22Rv1 (cell line): Measurements from ENCODE around the gene YBX1.

ENCODE experiments used
- H3K27ac ChIP-seq: fragments of 450-650 bp; 2 replicates; pipeline ENCODE4 v1.5.1; 2017
- ZFX ChIP-seq: fragments of 450-650 bp; IDR thresholded peaks from 2 replicates; pipeline ENCODE4 v1.6.1; 2017; ENCODE audit warnings: antibody characterized with exemption, borderline replicate concordance
- TF ChIP-seq, protein P1 (sequence below): fragments of 450-650 bp; IDR thresholded peaks from 2 replicates; pipeline ENCODE4 v1.5.1; 2017; ENCODE audit warnings: mild to moderate bottlenecking

YBX1 gene

GRCh38 chr1:42739753-42740700, 57.8 kb downstream of the YBX1 start, which contains the start of gene CLDN19:
Gene CLDN19 (minus strand): TSS chr1:42740236. CDS start chr1:42740063, 173 bp downstream.
- no peak for TF ChIP-seq ZFX
- TF ChIP-seq, protein P1, sequence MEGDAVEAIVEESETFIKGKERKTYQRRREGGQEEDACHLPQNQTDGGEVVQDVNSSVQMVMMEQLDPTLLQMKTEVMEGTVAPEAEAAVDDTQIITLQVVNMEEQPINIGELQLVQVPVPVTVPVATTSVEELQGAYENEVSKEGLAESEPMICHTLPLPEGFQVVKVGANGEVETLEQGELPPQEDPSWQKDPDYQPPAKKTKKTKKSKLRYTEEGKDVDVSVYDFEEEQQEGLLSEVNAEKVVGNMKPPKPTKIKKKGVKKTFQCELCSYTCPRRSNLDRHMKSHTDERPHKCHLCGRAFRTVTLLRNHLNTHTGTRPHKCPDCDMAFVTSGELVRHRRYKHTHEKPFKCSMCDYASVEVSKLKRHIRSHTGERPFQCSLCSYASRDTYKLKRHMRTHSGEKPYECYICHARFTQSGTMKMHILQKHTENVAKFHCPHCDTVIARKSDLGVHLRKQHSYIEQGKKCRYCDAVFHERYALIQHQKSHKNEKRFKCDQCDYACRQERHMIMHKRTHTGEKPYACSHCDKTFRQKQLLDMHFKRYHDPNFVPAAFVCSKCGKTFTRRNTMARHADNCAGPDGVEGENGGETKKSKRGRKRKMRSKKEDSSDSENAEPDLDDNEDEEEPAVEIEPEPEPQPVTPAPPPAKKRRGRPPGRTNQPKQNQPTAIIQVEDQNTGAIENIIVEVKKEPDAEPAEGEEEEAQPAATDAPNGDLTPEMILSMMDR, result no peak
- no peak within 1 kb of the TSS for H3K27ac ChIP-seq

- no peak for TF ChIP-seq ZFX
- TF ChIP-seq, protein P1, result no peak
- H3K27ac ChIP-seq, result no peak overlapping the region
Observed at GRCh38 chr1:42740851-42741580, 58.8 kb downstream of the YBX1 start.

DNA sequence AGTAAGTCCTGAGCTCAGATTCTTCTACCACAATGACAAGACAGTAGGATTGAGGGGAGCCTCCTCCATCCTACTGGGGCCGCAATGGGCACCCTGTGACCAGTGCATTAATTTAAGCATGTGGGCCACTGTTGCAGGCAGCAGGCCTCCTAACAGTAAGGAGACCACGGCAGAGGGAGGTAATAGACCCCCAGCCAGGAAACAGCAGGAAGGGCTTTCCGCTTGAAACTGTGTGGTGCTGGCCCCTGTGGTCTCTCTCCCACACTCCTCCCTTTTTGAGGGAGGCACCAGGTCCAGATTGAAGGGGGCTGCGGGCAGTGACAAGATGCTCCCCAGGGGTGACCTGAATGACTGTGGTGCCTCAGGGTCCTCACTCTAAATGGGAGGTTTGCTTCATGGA, 59.5 kb downstream of the YBX1 start:
- TF ChIP-seq, protein P1, result no peak
- no peak for TF ChIP-seq ZFX
- no peak overlapping the region for H3K27ac ChIP-seq

DNA sequence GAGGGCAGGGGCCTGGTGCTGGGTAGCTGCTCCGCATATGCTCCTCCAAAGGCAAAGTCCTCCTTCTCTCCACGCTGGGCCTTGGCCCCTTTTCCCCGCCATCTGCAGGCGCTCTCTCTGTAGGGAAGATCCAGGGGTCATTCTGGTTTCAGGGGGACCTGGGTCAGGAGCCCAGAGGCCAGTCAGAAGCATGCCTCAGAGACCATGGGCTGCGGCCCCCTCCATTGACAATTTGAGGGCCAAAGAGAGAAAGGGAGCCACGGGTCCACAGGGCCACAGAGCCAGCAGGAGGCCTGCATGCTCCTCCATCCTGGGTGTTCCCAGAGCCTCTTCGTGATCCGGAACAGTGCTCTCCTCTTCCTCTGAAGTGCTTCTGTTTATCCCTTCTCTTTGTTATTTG, 59.9 kb downstream of the YBX1 start:
- H3K27ac ChIP-seq, result no peak overlapping the region
- TF ChIP-seq ZFX, result no peak
- TF ChIP-seq, protein P1, result no peak

DNA sequence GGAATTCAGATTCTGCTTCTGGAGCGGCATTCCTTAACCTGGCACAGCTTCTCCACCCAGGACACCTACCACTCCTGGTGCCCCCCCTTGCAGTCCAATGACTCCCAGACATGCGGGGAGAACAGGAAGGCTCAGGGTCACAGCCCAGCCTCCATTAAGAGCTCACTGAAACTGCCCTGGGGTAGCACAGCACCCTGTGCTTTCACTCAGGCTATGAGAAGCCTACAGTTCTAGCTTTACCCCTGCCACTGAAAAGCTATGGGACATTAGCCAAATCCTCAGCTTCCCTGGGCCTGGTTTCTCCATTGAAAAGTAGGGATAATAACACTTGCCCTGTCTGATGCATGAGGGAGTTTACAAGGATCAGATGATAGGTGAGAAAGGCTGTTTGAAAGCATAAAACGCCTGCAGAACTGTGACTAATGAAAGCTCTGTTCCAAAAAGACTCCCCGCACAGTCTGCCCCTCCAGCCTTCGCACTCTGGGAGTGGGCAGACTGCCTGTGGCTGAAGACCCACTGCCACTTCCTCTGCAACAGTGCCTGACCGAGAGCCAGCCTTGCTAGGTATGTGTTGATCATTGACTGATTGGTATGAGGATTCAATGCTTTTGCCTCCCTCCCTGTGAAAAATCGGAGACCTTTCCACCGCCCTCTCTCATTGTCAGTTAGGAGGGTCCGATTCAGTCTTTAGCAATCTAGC, 60.5 kb downstream of the YBX1 start:
- TF ChIP-seq, protein P1, result no peak
- TF ChIP-seq ZFX, result no peak
- H3K27ac ChIP-seq, result no peak overlapping the region

DNA sequence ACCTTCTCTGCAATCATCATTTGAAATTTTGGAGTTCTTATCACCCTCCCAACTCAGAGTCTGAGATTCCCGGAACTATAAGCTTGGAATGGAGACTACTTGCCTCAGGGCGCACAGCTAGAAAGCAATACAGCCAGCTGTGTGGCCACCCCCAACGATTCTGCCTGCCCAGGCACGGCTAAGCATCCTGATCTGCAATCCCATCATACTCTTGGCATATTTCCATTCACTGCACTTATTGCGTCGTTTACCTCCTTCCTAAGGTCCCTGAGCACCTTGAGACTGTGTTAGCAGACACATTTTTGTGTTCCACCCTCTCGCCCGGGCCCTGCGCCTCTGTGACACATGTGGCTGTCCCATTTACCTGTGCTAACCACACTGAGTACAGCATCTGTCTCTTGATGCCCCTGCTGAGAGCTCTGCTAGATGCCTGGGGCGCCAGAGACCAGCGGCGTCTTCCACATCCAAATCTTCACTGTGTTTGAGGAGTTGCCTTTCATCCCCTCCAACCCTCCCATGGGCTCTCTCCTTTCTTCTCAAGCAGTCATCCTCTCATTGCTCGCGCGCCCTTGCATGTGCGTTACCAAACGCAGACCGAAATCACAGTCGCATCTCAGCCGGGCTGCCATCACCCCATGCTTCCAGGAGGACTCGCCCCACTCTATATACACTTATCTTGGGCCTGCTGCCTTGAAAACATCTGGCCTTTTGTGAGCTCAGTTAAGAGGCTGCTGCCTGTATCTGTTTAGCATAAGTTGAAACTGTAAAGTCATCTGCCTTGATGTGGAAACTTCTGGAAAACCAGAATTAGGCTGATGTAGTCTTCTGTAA, 61.3 kb downstream of the YBX1 start:
- H3K27ac ChIP-seq, result no peak overlapping the region

More for the DNA sequence above, 61.3 kb downstream of the YBX1 start:
- TF ChIP-seq ZFX, result no peak
- TF ChIP-seq, protein P1, result no peak
